ENCODE results near the gene C19orf85.
"Not testable (repeated sequence)": the region's sequence is repeated elsewhere in the genome, so short reads cannot be mapped to it uniquely, and the experiment has no call there.

The C19orf85 gene

DNA sequence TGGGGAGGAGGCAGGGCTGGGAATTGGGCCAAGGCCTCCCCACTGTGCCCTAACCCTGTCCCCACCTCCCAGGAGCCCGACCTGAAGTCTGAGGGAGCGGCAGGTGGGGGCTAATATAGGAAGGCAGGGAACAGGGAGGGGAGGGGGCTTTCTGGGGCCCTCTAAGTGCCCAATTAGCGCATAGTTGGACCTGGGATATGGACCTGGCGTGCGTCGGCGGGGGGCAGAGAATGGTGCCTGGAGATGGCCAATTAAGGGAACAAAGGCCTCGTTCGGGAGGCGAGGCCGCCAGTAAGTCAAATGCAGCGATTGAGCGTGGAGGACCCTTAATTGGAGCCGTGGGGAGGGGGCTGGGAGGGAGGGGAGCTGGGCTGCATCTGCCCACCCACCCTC lies at the start of gene C19orf85:
C19orf85 (minus strand) TSS at position 90 of the 393 bp plus-strand sequence. CDS start 197 bp downstream, outside the sequence.
- in situ Hi-C loops (cut with HindIII; ENCODE audit: low sequenced_read_pairs), result no loop called here

DNA sequence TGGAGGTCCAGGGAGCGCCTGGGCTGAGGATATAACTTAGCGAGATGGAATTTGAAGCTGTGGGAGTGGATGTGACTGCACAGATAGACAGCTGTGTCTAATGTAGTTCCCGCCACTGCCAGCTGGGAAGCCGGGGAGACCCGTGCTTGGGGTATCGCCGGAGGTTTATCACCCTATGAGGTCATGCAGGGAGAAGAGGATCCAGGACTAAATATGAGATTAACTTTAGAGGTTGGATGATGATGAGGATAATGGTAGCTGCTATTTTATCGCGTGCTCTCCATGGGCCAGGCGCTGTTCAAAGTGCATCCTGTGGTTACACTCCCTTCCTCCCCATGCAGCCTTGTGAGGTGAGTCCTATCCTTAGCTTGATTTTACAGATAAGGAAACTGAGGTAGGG lies 43.6 kb upstream of the C19orf85 start:
- in situ Hi-C loops (cut with HindIII; ENCODE audit: low sequenced_read_pairs), result no loop called here

DNA sequence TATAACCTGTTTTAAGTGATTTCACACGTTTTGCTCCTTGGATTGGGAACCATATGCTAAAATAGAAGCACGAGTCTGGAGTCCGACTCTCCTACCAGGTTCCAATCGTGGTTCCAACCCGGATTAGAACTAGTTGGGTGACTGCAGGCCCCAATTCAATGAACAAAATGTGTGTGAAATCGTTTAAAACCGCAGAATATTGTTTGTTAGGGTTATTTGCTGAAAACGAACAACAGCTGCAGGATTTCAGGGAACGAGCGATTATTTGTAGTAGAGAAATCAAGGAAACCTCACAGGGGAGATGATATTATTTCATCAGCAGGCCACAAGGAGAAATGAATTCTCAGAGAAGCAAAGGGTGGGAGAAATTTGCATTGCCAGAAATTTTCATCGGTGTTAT lies 40.4 kb upstream of the C19orf85 start:
- in situ Hi-C loops (cut with HindIII; ENCODE audit: low sequenced_read_pairs), result no loop called here

DNA sequence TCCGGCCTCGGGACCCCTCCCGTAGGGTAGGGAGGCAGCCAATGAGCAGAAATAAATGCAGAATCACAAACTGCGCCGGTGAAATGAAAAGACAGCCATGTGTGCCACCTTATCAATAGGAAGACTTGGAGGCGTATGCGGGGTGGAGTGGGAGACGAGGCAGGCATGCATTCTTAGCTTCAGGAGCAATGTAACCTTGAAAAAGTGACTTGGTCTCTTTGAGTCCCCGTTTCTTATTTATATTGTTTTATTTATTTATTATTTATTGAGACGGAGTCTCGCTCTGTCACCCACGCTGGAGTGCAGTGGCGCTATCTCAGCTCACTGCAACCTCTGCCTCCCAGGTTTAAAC lies 39.7 kb upstream of the C19orf85 start:
- in situ Hi-C loops (cut with HindIII; ENCODE audit: low sequenced_read_pairs), result no loop called here

DNA sequence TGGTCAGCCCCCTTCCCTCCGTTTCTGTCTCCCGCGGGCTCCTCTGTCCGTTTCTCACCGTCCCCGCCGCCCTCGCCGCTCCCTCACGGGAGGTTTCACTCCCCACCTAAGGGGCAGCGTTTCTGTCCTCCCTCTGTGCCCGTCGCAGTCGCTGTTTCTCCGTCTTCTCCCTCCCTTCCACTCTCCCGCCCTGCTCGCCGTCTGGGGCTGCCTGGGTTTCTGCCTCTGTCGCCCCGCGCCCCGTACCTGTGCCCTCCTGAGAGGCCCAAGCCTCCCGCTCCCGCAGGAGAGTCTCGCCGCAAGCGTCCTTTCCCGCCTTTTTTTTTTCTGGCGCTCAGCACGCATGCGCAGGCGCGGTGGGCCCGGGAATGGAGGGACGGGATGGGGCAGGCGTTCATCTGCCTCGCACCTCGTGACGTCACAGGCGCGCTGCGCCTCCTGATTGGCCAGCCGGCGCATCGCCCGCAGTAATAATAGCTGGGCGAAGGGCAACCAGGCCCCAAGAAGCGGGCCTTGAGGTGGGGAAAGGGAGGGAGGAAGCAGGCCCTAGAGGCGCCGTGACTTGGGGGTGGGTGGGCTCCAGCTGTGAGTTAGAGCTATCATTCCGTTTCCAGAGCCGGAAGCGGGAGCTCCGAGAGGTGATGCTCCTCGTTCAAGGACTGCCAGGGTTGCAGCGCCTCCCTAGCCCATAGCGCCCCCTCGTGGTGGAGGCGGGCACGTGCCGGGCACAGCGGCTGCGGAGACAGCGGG lies 39.1 kb upstream of the C19orf85 start:
- in situ Hi-C loops (cut with HindIII; ENCODE audit: low sequenced_read_pairs), result no loop called here

DNA sequence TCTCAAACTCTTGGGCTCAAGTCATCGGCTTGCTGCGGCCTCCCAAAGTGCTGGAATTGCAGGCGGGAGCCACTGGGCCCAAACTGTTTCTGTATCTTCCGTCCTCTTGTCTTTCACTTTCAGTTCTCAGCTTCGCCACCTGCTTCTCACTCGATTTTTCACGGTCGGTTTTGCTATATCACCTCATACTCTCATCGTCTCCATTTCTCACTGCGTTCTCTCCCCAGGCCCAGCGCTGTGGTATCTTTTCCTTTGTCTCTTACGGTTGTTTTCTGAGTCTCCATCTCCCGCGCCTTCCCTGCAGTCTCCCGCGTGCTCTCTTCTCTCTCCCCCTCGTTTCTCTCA lies 38.6 kb upstream of the C19orf85 start:
- in situ Hi-C loops (cut with HindIII; ENCODE audit: low sequenced_read_pairs), result no loop called here

DNA sequence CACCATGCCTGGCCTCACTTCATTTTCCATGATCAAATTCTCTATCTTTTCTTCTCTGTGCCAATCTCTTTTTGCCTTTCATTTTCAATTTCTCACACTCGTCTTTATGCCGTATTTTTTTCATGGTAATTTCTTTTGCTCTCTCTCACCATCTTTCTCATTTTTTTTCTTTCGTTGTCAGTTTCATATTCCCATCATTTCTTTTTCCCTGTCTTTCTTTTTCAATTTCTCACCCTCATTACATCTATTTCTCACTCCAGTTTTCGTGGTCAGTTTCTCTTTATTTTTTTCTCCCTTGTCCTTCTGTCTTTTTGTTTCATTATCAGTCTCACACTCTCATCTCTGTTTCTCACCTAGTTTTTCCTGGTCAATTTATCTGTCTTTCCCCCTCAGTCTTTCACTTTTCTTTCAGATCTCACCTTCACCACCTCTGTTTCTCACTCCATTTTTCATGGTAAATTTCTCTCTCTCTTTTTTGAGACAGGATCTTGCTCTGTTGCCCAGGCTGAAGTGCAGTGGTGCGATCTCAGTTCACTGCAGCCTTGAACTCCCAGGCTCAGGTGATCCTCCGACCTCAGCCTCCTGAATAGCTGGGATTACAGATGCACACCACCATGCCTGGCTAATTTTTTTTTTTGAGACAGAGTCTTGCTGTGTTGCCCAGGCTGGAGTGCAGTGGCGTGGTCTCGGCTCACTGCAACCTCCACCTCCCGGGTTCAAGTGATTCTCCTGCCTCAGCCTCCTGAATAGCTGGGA lies 37.8 kb upstream of the C19orf85 start:
- in situ Hi-C loops (cut with HindIII; ENCODE audit: low sequenced_read_pairs), result no loop called here

DNA sequence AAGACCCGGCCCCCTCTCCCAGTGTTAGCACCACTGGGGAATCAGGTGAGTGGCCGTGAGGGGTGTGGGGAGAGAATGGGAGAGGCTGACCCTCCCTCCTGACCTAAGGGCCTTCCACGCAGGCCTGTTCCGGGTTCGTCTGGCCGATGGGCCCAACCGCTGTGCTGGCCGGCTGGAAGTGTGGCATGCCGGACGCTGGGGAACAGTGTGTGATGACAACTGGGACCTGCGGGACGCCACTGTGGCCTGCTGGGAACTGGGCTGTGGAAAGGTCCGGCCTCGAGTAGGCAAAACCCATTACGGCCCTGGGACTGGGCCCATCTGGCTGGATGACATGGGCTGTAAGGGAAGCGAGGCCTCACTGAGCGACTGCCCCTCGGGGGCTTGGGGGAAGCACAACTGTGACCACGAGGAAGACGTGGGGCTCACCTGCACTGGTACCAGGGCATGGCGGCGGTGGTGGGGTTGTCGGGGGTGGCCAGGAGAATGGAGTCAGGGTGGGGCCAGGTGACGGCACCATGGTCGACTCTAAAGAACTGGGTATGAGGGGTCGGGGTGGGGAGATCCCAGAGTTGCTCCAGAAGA lies 35.9 kb upstream of the C19orf85 start:
- in situ Hi-C loops (cut with HindIII; ENCODE audit: low sequenced_read_pairs), result no loop called here

DNA sequence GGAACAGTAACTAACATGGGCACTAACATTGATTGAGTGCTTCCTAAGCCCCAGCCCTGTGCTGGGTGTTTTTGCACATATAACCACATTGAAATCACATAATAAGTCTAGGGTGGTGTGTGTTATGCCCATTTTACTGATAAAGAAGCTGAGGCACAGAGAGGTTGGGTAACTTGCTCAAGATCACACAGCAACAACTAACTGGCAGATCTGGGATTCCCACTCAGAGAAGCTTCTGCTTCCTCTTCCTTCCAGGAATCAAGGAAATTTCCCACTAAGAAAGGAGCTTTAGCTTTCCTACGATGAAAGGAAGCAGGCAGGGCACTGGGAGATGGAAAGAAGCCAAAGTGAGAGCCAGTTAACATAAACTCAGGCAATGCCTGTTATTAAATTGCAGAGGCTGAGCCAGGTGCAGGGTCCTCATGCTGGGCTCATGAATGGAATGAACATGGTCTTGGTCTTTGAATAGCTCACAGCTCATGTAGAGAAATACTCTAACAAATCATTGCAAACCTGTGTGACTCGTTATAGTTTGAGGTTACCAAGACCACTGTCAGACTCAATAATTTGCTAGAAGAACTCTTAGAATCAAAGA lies 33.8 kb upstream of the C19orf85 start:
- in situ Hi-C loops (cut with HindIII; ENCODE audit: low sequenced_read_pairs), result no loop called here

DNA sequence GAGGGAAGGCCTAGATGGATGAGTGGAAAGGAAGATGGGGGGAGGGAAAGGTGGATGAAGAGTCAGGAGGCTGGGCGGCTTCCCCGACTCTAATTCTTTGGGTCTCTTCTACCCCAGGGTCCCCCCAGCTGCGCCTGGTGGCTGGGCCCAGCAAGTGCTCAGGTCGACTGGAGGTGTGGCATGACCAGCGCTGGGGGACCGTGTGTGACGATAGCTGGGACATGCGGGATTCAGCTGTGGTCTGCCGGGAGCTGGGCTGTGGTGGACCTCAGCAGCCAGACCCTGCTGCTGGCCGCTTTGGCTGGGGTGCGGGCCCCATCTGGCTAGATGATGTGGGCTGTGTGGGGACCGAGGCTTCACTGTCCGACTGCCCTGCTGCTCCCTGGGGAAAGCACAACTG lies 33.2 kb upstream of the C19orf85 start:
- in situ Hi-C loops (cut with HindIII; ENCODE audit: low sequenced_read_pairs), result no loop called here

DNA sequence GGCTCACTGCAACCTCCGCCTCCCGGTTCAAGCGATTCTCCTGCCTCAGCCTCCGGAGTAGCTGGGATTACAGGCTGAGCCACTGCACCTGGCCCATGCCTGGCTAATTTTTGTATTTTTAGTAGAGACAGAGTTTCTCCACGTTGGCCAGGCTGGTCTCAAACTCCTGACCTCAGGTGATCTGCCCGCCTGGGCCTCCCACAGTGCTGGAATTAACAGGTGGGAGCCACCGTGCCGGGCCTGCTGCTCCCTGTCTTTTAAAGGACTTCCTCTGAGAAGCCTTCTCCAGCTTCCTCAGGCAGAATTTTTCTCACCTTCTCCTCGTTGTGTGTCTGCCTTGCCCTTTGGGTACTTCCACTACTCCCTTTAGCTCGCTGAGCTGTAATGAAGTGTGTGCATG lies 32.3 kb upstream of the C19orf85 start:
- in situ Hi-C loops (cut with HindIII; ENCODE audit: low sequenced_read_pairs), result not testable (repeated sequence)

DNA sequence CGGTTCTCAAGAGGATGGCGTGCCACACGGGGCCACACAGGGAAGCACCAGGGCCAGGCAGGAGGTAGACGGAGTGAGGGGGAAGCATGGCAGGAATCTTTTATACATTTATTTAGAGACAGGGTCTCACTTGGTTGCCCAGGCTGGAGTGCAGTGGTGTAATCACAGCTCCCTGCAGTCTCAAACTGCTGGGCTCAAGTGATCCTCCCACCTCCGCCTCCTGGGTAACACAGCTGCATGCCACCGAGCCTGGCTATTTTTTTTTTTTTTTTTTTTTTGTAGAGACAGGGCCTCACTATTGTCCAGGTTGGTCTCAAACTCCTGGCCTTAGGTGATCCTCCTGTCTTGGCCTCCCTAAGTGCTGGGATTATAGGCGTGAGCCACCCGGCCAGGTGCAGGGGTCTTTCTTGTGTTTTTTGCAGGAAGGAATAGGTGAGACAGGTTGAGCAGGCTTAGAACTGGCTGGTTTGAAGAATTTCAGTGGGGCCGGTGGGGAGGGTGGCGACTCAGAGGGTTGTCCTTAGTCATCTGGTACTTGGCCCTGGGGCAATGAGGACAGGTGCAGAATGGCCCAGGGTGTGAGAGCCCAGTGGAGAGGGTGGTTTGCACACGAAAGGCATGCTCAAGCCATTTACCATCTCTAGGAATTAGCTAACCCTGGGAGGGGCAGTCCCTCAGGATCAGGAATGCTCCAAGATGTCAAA lies 31.2 kb upstream of the C19orf85 start:
- in situ Hi-C loops (cut with HindIII; ENCODE audit: low sequenced_read_pairs), result no loop called here

DNA sequence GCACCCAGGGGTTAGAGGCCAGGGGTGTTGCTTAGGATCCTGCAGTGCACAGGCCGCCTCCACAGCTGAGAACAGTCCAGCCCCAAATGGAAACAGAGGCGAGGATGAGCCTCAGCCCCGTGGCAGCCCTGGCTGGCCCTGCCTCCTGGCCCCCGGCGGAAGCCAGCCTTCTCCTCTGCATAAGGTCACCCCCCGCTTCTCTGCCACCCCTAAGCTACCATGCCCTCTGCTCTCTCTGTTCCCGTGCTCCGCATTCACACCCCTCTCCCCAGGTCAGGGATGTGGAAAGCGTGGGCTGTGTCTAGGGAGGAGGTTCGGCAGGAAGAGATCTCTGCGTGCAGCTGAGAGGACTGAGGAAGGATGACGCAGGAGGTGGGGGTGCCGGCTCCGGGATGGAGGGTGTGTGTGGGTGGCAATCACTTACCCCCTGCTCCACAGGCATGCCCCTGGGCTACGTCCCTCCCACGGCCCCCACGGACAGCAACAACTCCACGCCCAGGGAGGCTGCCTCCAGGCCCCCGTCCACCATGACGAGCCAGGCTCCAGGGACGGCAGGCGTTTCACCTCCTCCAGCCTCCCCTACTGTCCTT lies 29.7 kb upstream of the C19orf85 start:
- in situ Hi-C loops (cut with HindIII; ENCODE audit: low sequenced_read_pairs), result no loop called here

DNA sequence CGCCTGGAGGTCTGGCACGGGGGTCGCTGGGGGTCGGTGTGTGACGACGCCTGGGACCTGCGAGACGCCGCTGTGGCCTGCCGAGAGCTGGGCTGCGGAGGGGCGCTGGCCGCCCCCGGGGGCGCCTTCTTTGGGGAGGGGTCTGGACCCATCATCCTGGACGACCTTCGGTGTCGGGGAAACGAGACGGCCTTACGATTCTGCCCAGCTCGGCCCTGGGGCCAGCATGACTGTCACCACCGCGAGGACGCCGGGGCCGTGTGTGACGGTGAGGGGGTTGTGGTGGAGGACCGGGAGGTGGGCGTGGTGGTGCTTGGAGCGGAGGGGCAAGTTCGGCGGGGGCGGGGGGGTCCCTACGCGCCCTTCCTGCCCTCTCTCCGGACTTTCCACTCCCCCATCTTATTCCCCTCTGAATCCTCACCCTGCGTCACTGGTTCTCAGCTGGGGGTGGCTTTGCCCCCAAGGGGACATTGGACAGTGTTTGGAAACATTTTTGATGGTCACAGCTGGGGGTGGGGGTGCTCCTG lies 29.2 kb upstream of the C19orf85 start:
- in situ Hi-C loops (cut with HindIII; ENCODE audit: low sequenced_read_pairs), result no loop called here

DNA sequence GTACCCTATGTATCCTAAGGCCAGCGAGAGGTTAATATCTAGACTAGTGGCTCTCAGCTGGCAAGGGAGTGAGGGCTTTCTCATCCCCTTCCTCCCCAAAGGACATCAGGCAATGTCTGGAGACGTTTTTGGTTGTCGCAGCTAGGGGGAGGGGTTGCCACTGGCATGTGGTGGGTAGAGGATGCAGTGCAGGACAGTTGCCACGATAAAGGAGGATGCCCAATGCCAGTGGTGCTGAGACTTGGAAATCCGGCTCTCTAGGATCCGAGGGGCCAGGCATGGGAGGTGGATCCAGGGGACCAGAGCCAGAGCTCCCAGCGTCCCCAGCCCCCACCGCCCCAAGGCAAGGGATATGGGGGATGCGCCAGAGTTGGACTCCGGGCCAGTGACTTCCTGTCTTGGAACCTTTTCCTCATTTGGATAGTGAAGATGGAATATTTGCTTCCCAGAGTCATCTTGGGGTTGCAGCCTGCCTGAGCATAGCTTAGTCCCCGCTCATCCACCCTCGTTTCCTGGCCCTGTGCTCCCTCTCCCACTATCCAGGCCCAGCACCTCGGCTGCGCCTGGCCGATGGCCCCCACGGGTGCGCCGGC lies 28.6 kb upstream of the C19orf85 start:
- in situ Hi-C loops (cut with HindIII; ENCODE audit: low sequenced_read_pairs), result no loop called here

DNA sequence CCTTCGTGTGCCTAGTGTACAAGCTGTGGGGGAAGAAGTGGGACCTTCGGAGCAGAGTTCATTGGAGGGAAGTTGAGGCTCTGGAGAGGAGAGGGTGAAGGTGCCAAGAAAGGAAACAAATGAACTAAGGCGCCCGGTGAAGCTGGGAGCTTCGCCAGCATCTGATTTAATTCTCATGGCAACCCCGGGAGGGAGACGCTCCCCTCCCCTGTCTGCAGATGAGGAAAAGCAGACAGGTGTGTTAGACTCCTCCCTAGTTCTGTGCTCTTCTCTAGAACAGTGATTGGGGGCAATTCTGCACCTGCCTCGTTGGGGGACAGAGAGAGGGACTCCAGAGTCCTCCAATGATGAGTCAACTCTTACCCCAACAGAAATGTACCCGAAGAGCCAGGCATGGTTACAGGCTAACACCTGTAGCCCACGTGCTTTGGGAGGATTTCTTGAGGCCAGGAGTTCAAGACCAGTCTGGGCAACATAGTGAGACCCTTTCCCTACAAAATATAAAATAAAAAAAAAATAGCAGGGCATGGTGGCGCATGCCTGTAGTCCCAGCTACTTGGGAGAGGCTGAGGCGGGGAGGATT lies 27.9 kb upstream of the C19orf85 start:
- in situ Hi-C loops (cut with HindIII; ENCODE audit: low sequenced_read_pairs), result no loop called here

DNA sequence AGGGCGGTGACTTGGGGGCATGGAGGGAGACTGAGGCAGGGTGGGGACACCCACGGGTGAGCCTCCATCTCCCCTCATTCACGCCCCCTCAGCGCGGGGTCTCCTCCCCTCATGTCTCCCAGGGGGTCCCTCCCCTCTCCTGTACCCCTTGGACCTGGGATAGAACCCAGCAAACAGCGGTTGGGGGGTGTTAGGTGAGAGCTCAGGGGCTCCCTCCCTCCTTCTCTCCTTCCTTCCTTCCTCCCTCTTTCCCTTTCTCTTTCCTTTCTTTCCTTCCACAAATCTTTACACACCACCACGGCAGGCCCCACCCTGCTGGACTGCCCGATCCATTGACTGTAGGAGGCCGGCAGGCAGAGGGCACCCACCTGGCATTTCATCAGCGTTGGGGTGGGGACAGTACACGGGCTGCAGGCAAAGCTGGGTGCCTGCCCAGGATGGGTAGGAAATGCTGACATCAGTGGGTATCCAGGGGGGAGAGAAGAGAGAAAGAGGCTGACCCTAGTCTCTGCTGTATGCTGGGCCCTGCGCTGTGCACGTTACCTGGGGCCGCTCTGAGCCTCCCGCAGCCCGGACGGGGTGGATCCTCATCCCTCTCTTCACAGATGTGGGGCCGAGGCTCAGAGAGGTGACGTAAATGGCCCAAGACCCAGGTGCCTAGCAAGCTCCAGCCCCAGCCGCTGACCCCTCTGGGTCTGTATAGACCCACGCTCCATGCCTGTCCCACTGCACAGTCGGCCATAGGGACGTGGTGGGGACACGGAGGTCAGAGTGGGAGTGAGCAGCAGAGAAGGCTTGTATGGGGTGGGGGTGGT lies 27.2 kb upstream of the C19orf85 start:
- in situ Hi-C loops (cut with HindIII; ENCODE audit: low sequenced_read_pairs), result no loop called here

DNA sequence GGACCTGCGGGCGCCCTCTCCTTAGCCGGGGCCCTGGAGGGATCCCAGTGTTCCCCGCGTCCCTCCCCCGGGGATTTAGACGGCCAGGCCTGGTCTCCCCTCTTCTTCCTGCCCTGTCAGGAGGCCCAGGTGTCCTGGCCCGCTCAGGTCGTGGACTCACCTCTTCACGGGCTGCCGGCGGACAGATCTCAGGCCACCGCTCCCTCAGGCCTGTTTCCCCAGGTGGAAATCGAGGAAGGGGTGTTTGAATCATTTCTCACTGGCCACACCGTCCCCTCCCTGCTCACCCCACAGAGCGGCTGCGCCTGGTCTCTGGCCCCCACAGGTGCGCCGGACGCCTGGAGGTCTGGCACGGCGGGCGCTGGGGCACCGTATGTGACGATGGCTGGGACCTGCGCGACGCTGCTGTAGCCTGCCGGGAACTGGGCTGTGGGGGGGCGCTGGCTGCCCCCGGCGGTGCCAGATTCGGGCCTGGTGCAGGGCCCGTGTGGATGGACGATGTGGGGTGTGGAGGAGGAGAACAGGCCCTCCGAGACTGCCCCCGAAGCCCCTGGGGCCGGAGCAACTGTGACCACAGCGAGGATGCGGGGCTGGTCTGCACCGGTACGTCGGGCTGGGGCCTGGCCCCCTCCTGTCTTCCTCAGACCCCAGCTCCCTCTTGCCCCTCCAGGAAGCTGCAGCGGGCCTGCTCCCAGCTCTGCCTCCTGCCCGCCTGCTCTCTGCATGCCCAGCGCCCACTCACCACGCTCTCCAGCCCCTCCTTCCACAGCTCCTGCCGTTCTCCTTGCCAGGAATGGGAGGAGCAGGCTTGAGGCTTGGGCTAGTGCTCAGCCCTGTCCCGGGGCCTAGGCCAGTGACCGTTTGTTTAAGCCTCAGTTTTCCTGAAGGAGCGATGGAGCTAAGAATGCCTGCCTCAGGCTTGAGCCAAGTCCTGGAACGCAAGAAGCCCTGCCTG lies 26.2 kb upstream of the C19orf85 start:
- in situ Hi-C loops (cut with HindIII; ENCODE audit: low sequenced_read_pairs), result no loop called here

All from DLD1 (cell line).